ENCODE results near the gene DGKB.

Gene DGKB

GRCh38 chr7:14854471-14854870 is 48.1 kb downstream of the DGKB start:
- TF ChIP-seq CTCF (conservative IDR thresholded peaks at IDR 0.05; ENCODE audit: low read length), result no peak
- H3K4me3 ChIP-seq (ENCODE audit: low read length), result no peak overlapping the region
- DNase-seq (ENCODE audit: low read depth), result no peak

GRCh38 chr7:14851610-14852009 is 50.9 kb downstream of the DGKB start:
- TF ChIP-seq CTCF (conservative IDR thresholded peaks at IDR 0.05; ENCODE audit: low read length), result no peak
- no peak for DNase-seq (ENCODE audit: low read depth)
- no peak overlapping the region for H3K4me3 ChIP-seq (ENCODE audit: low read length)

GRCh38 chr7:14850039-14850438 is 52.5 kb downstream of the DGKB start:
- H3K4me3 ChIP-seq (ENCODE audit: low read length), result no peak overlapping the region
- no peak for DNase-seq (ENCODE audit: low read depth)
- no peak for TF ChIP-seq CTCF (conservative IDR thresholded peaks at IDR 0.05; ENCODE audit: low read length)

- no peak for TF ChIP-seq CTCF (conservative IDR thresholded peaks at IDR 0.05; ENCODE audit: low read length)
- no peak for DNase-seq (ENCODE audit: low read depth)
- H3K4me3 ChIP-seq (ENCODE audit: low read length), result no peak overlapping the region
Measured at GRCh38 chr7:14846405-14846804, 56.1 kb downstream of the DGKB start.

GRCh38 chr7:14843755-14844154 is 58.8 kb downstream of the DGKB start:
- DNase-seq (ENCODE audit: low read depth), result no peak
- no peak overlapping the region for H3K4me3 ChIP-seq (ENCODE audit: low read length)
- no peak for TF ChIP-seq CTCF (conservative IDR thresholded peaks at IDR 0.05; ENCODE audit: low read length)

GRCh38 chr7:14842523-14842922 is 60.0 kb downstream of the DGKB start:
- H3K4me3 ChIP-seq (ENCODE audit: low read length), result no peak overlapping the region
- no peak for TF ChIP-seq CTCF (conservative IDR thresholded peaks at IDR 0.05; ENCODE audit: low read length)
- DNase-seq (ENCODE audit: low read depth), result no peak

GRCh38 chr7:14841869-14842268 is 60.7 kb downstream of the DGKB start:
- peak; percentile 62 for DNase-seq (ENCODE audit: low read depth)
- TF ChIP-seq CTCF (conservative IDR thresholded peaks at IDR 0.05; ENCODE audit: low read length), result no peak
- no peak overlapping the region for H3K4me3 ChIP-seq (ENCODE audit: low read length)
